Lower leg skin (tissue), 3 donors: ENCODE results near the gene PDE7B.

ENCODE experiments used
- POLR2A ChIP-seq, 2 donors: fragments of 450-650 bp; IDR thresholded peaks; one replicate each; pipeline ENCODE4 v1.6.1; 2016 to 2017; ENCODE audit warnings: antibody characterized with exemption in 2 of 2, mild to moderate bottlenecking in 1 of 2, moderate library complexity in 1 of 2
- TF ChIP-seq, protein P1 (sequence below), 3 donors: fragments of 450-650 bp; IDR thresholded peaks; one replicate each; pipeline ENCODE4 v1.5.1; 2016; ENCODE audit warnings: antibody characterized with exemption in 3 of 3, mild to moderate bottlenecking in 3 of 3, moderate library complexity in 2 of 3

DNA sequence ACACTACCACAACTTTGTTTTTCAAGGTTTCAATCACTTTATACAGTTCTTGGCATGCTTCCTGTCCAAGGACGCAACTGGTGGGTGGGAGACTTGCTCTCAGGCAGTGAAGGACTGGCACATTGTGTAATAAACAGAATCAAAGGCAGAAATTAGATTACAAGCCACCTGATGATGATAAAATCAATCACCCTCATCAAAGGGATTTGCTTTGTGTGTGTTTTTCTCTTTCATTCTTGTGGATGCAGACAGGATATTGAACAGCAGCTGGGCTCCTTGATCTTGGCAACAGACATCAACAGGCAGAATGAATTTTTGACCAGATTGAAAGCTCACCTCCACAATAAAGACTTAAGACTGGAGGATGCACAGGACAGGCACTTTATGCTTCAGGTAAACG, 327.2 kb downstream of the PDE7B start:
- TF ChIP-seq, protein P1, sequence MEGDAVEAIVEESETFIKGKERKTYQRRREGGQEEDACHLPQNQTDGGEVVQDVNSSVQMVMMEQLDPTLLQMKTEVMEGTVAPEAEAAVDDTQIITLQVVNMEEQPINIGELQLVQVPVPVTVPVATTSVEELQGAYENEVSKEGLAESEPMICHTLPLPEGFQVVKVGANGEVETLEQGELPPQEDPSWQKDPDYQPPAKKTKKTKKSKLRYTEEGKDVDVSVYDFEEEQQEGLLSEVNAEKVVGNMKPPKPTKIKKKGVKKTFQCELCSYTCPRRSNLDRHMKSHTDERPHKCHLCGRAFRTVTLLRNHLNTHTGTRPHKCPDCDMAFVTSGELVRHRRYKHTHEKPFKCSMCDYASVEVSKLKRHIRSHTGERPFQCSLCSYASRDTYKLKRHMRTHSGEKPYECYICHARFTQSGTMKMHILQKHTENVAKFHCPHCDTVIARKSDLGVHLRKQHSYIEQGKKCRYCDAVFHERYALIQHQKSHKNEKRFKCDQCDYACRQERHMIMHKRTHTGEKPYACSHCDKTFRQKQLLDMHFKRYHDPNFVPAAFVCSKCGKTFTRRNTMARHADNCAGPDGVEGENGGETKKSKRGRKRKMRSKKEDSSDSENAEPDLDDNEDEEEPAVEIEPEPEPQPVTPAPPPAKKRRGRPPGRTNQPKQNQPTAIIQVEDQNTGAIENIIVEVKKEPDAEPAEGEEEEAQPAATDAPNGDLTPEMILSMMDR (IDR thresholded peaks at IDR 0.05), result no peak
- no peak for TF ChIP-seq POLR2A (IDR thresholded peaks at IDR 0.05)
